ENCODE results near the gene GLIPR2. TPM values are rescaled to one million over a fixed set of nuclear protein-coding genes. Genes with fewer than 3 reads are reported as not detected.
"Not testable (repeated sequence)": the region's sequence is repeated elsewhere in the genome, so short reads cannot be mapped to it uniquely, and the experiment has no call there.

Gene GLIPR2
- total RNA-seq, 4 donors from 2014 or later = 3.2 to 8.8 (median 5.6) TPM

GRCh38 chr9:36128349-36128748 is 8.2 kb upstream of the GLIPR2 start:
- no peaks in the 10 kb centered on the region for H3K9me3 ChIP-seq
- H3K36me3 ChIP-seq = no peaks in the 10 kb centered on the region
- H3K4me1 ChIP-seq = no peaks in the 10 kb centered on the region
- no peak for DNase-seq (ENCODE audit: low spot score in 2 of 2)
- H3K27ac ChIP-seq = no peak overlapping the region
- no peaks in the 10 kb centered on the region for H3K27me3 ChIP-seq
- H3K4me3 ChIP-seq = no peak overlapping the region
- TF ChIP-seq CTCF (IDR thresholded peaks at IDR 0.05) (no peak), POLR2A (IDR thresholded peaks at IDR 0.05) (no peak), EP300 (IDR thresholded peaks at IDR 0.05) (no peak)
- 79% methylated on average over 8 of the region's 8 CpGs for WGBS

- no peak for TF ChIP-seq POLR2A (IDR thresholded peaks at IDR 0.05)
- TF ChIP-seq CTCF (IDR thresholded peaks at IDR 0.05) = no peak
- TF ChIP-seq EP300 (IDR thresholded peaks at IDR 0.05) = no peak
- TF ChIP-seq POLR2AphosphoS5 (IDR thresholded peaks at IDR 0.05) = no peak
- Histone ChIP-seq H3K27ac (no peak overlapping the region), H3K4me3 (no peak overlapping the region), H3K36me3 (no peaks in the 10 kb centered on the region), H3K9me3 (no peaks in the 10 kb centered on the region), H3K4me1 (no peaks in the 10 kb centered on the region), H3K27me3 (no peaks in the 10 kb centered on the region)
- DNase-seq (ENCODE audit: low spot score in 2 of 2) = no peak
- WGBS = 89% methylated on average over 12 of the region's 12 CpGs
These were observed 7.4 kb upstream of the GLIPR2 start for GRCh38 chr9:36129139-36129538.

- not testable (repeated sequence) for DNase-seq (ENCODE audit: low spot score in 2 of 2); H3K27me3 ChIP-seq; H3K9me3 ChIP-seq; H3K4me3 ChIP-seq; H3K4me1 ChIP-seq; H3K36me3 ChIP-seq
- WGBS = 85% methylated on average over 7 of the region's 7 CpGs
- H3K27ac ChIP-seq = peak overlapping the region; percentile 29
These were observed 4.9 kb upstream of the GLIPR2 start for GRCh38 chr9:36131666-36132065.

GRCh38 chr9:36132086-36132485 is 4.4 kb upstream of the GLIPR2 start:
- H3K36me3 ChIP-seq = no peaks in the 10 kb centered on the region
- 62% methylated on average over 3 of the region's 3 CpGs for WGBS
- no peak overlapping the region for H3K4me3 ChIP-seq
- H3K4me1 ChIP-seq = peaks cover 12% of the 10 kb centered on the region
- H3K9me3 ChIP-seq = no peaks in the 10 kb centered on the region
- H3K27me3 ChIP-seq = peaks cover 4% of the 10 kb centered on the region
- TF ChIP-seq EP300 (IDR thresholded peaks at IDR 0.05) (no peak), POLR2A (IDR thresholded peaks at IDR 0.05) (no peak), POLR2AphosphoS5 (IDR thresholded peaks at IDR 0.05) (no peak), CTCF (IDR thresholded peaks at IDR 0.05) (no peak)
- H3K27ac ChIP-seq = peak overlapping the region; percentile 46
- DNase-seq (ENCODE audit: low spot score in 2 of 2) = peak in 1 of 2 donors; percentile 8

- Histone ChIP-seq H3K27me3 (peaks cover 18% of the 10 kb centered on the region), H3K36me3 (no peaks in the 10 kb centered on the region), H3K4me3 (no peak overlapping the region), H3K27ac (no peak overlapping the region), H3K9me3 (no peaks in the 10 kb centered on the region), H3K4me1 (peaks cover 27% of the 10 kb centered on the region)
- TF ChIP-seq CTCF (IDR thresholded peaks at IDR 0.05) (no peak), POLR2A (IDR thresholded peaks at IDR 0.05) (no peak), EP300 (IDR thresholded peaks at IDR 0.05) (no peak), POLR2AphosphoS5 (IDR thresholded peaks at IDR 0.05) (no peak)
- 80% methylated on average over 9 of the region's 9 CpGs for WGBS
- peak; percentile 15 to 25 for DNase-seq (ENCODE audit: low spot score in 2 of 2)
These were observed 1.6 kb upstream of the GLIPR2 start for GRCh38 chr9:36134761-36135505.
